ENCODE measurements around the gene EZH2.
A peak's percentile ranks its signal among the peaks of the same experiment; 100 is the strongest.

The EZH2 gene

DNA sequence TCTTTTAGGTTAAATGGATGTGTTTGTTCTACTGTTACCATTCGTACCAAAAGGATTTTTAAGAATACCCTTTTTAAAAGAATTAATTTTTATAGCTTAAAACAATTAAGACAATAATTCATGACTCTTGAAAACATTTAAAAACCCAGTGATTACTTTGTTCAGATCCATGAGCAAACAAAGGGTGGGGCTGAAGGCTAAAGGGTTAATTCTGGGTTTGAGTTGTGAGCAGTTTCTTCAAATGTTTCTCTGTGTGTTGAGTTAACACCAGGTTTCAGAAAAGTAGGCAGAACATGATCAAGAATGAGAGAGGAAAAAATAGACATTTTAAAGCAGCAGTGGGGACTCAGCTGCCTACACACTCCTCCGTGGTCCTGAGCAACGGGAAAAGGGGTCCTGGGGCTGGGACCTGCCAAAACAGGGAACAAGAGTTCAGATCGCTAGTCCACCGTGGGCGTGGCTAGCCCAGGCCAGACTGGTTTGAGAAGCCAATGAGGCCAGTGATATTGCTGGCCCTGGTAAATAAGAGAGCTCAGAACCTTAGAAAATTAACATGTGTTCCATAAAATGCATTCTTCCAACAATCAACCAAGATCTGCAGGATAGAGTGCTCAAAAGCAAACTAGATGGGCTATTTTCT, 14.9 kb upstream of the EZH2 start:
- no peak for DNase-seq

GRCh38 chr7:148894591-148894990, 10.5 kb upstream of the EZH2 start:
- DNase-seq = no peak

DNA sequence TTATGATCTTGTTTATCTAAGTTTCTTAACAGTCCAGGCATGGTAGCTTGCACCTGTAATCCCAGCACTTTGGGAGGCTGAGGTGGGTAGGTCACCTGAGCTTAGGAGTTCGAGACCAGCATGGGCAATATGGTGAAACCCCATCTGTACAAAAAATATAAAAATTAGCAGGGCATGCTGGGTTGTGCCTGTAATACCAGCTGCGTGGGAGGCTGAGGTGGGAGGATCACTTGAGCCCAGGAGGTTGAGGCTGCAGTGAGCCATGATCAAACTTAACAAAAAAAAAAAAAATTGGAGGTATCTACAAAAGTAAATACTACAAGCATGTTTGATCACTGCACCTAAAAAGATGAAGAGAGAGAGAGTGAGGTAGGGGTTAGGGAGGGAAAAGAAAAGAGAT, 9.0 kb upstream of the EZH2 start:
- DNase-seq = no peak

GRCh38 chr7:148888300-148888699, 4.2 kb upstream of the EZH2 start:
- DNase-seq = no peak

- DNase-seq = no peak
These were observed 2.8 kb upstream of the EZH2 start for GRCh38 chr7:148886844-148887243.

DNA sequence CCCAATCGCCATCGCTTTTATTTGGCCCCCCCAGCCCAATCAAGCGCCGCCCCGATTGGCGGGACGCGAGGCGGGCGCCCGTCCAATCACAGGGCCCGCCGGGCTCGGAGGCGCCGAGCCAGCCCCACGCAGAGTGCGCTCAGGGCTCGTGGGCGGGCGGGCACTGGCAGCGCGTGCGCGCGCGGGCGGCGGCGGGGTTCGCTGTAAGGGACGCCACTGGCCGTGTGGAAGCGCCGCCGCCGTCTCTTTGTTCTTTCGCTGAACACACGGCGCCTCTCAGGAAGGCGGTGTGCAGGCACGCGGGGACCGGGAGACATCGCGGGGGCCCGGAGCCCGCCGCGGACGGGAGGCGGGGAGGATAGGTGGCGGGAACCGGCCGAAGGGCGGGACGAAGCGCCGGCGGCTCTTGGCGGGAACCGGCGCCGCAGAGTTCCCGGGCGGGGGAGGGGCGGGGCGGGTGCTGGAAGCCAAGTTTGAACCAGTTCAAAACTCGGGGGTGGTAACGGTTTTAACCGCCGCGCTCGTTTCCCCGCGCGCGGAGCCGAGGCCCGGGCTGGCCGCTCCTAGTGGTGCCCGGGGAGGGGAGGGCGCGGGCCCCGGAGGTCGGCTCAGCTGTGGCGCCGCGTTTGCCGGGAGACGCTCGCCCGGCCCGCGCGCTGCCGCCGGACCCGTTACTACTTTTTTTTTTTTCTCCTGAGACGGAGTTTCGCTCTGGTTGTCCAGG, 370 bp upstream of the EZH2 start:
- peak; percentile 88 to 95 for DNase-seq

GRCh38 chr7:148883266-148884048, 634 bp downstream of the EZH2 start:
- DNase-seq = peak in 1 of 2 experiments; percentile 25

DNA sequence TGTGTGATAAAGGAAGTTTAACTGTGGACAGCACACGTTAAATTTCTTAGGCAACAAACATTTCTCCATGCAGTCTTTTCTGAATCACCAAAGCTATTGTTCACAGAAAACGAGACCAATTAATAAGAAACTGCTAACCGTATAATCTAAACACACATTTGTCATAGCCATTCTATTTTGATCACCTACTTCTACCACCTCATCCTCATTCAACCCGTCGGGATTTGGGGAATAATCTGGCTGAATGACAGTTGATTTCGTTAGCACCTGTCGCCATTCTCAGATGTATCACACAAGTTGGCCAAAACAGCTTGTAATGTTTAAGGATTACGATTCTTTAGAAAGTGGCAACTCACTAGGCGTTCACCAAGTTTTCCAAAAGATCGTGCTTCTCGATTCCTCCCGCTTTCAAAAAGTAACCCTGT, 1.2 kb downstream of the EZH2 start:
- no peak for DNase-seq

- no peak for DNase-seq
These were observed 1.9 kb downstream of the EZH2 start for GRCh38 chr7:148882192-148882591.

- DNase-seq = no peak
These were observed 5.8 kb downstream of the EZH2 start for GRCh38 chr7:148878317-148878716.

DNA sequence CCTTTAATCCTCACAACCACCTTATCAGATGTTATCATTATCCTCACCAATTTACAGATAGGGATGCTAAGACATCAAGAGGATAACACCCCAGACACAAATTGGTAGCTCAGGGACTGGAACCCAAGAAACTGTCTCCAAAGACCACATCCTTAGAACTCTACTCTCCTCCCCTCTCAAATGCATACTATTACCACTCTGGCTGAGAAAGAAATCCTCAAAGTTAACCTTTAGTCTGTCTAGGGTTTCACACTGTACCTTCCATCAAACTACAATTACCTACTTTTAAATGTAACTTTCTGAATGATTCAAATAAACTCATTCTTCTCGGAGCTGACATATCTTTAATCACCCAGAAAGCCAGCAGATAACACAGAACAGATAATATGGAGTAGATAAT, 6.6 kb downstream of the EZH2 start:
- DNase-seq = no peak

- no peak for DNase-seq
These were observed 11.9 kb downstream of the EZH2 start for GRCh38 chr7:148872188-148872587.

DNA sequence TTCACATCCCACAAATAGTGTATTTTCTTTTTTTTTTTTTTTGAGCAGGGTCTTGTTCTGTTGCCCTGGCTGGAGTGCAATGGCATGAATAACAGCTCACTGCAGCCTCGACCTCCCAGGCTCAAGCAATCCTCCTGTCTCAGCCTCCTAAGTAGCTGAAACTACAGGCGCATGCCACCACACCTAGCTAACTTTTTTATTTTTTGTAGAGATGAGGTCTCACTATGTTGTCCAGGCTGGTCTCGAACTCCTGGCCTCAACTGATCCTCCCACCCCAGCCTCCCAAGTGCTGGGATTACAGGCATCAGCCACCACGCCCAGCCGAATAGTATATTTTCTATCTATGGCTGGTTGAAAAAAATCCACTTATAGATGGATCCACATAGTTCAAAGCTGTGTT, 12.5 kb downstream of the EZH2 start:
- DNase-seq = no peak

DNA sequence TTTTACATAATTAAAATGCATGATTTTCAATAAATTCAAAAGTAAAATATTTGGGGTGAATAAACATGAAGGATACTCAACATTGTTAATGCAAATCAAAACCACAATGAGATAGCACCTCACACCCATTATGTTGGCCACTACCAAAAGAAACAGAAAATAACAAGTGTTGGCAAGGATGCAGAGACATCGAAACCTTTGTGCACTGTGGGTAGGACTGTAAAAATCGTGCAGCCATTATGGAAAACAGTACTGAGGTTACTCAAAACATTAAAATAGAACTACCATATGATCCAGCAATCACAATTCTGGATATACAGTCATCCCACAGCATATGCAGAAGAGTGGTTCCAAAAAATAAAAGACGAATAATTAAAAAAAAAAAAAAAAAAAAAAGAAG, 13.1 kb downstream of the EZH2 start:
- no peak for DNase-seq

GRCh38 chr7:148868378-148868674, 15.8 kb downstream of the EZH2 start:
- DNase-seq = no peak

DNA sequence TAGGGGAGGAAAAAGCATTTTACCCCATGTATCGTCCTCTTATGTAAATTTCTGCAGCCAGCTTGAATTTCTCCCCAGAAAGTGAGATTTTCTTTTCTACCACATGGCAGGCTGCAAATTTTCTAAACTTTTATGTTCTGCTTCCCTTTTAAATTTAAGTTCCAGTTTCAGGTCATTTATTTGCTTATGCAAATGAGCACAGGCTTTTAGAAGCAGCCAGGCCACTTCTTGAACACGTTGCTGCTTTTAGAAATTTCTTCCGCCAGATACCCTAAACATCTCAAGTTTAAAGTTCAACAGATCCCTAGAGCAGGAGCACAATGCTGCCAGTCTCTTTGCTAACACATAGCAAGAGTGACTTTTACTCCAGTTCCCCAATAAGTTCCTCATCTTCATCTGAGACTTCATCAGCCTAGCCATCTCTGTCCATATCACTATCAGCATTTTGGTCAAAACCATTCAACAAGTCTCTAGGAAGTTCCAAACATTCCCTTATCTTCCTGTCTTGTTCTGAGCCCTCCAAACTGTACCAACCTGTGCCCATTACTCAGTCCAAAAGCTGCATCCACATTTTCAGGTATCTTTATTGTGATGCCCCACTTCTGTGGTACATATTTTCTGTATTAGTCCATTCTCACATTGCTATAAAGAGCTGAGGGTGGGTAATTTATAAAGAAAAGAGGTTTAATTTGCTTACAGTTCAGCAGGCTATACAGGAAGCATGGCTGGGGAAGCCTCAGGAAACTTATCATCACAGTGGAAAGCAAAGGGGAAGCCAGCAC, 16.3 kb downstream of the EZH2 start:
- no peak for DNase-seq

DNA sequence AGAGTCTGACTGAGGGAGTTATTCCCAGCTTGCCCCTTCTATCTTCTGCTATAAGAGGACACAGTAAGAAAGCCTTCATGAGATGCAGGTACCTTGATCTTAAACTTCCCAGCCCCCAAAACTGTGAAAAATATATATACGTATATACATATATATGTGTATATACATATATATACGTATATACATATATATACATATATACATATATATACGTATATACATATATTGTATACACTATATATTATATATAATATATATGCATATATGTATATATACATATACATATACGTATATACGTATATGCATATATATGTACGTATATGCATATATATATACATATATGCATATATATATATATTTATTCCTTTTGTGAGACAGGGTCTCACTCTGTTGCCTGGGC, 17.7 kb downstream of the EZH2 start:
- DNase-seq = no peak

DNA sequence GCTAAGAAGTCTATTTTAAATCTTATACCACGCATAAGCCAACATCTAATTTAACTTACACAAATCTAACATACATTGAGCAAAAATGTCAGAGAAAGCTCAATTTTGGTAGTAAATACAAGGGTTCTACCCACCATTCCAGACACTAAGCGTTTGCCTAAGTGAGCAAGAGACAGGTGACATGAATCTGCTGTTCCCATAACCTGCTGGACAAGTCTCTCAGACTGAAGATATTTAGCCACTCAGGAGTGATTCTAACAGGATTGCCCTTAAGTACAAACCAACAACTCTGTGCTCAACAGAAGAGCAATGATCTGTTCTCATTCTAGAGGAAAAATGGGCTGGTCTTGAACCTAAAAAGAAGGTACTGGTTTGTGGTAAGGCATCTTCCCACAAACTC, 18.8 kb downstream of the EZH2 start:
- DNase-seq = no peak

DNA sequence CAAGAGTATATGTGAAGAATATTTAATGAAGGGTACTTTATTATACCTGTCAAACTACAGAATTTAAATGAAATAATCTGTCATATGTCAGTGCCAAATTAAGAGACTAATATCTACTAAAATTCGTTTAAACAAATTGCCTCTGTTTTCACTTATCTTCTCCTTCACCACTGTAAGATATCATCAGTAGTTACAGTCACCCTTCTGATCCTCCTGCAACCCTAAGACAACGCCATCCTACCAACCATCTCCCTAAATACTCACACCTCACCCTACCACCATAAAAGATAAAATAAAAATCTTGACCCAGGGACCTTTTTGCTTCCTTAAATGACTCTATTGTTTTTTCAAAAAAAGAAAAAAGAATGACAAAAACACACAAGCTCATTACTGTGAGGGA, 20.8 kb downstream of the EZH2 start:
- no peak for DNase-seq

- no peak for DNase-seq
These were observed 21.6 kb downstream of the EZH2 start for GRCh38 chr7:148862481-148862880.

DNA sequence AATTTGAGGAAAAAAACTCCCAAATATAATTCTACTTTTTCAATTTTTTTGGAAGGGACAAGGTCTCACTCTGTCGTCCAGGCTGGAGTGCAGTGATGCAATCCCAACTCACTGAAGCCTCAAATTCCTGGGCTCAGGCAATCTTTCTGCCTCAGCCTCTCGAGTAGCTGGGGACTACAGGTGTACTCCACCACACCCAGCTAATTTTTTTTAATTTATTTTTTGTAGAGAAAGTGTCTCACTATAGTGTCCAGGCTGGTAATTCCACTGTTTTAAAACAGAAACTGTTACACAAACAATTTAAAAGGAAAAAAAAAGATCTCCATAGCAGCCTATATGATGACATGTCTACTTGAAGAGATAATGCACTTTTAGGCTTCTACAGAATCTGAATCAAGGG, 25.6 kb downstream of the EZH2 start:
- no peak for DNase-seq

- no peak for DNase-seq
These were observed 27.2 kb downstream of the EZH2 start for GRCh38 chr7:148856891-148857290.

- DNase-seq = no peak
These were observed 27.6 kb downstream of the EZH2 start for GRCh38 chr7:148856578-148856881.

DNA sequence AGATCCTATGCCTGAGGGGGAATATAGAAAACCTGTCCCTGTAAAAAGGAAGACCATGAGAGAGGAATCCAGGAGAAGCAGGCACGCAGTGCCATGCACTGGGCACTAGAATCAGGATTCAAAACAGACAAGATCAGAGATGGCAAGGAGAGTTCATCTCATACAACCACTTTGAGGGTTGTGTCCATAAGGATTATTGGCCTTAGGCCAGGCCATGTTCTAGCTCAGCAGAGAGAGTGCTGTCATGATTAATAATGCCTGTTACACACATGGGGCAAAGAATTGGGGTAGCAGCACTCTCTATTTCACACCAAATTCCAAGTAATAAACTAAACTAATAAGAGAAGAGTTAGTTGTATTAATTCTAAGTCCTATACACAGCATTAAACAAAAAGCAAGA, 29.1 kb downstream of the EZH2 start:
- no peak for DNase-seq
